ENCODE results near the gene GALNT18. TPM values are rescaled to one million over a fixed set of nuclear protein-coding genes. Genes with fewer than 3 reads are reported as not detected.

The GALNT18 gene
- total RNA-seq, 1 experiment from 2014 or later = 14.1 TPM

GRCh38 chr11:11454671-11455223 lies 167.1 kb downstream of the GALNT18 start:
- Mint-ChIP-seq H3K27me3 (ENCODE audit: insufficient read depth, unreplicated experiment) (no peaks in the 10 kb centered on the region), H3K27ac (ENCODE audit: low read depth, unreplicated experiment) (no peak overlapping the region), H3K36me3 (ENCODE audit: insufficient read depth, unreplicated experiment) (no peaks in the 10 kb centered on the region), H3K4me3 (ENCODE audit: unreplicated experiment) (no peak overlapping the region), H3K4me1 (ENCODE audit: insufficient read depth, unreplicated experiment) (peaks cover 12% of the 10 kb centered on the region), H3K9me3 (ENCODE audit: unreplicated experiment) (no peaks in the 10 kb centered on the region)
- intact Hi-C loops (cut with micrococcal nuclease) = no loop called here
- DNase-seq (ENCODE audit: unreplicated experiment) = no peak
- ChIA-PET CTCF (no interaction called here), POLR2A (no interaction called here)
- TF ChIP-seq CTCF (IDR thresholded peaks at IDR 0.05; ENCODE audit: unreplicated experiment) = no peak
- BruUV-seq (replicated peaks) = no TSS peak

- Mint-ChIP-seq H3K4me3 (ENCODE audit: unreplicated experiment) (no peak overlapping the region), H3K27me3 (ENCODE audit: insufficient read depth, unreplicated experiment) (no peaks in the 10 kb centered on the region), H3K9me3 (ENCODE audit: unreplicated experiment) (no peaks in the 10 kb centered on the region), H3K27ac (ENCODE audit: low read depth, unreplicated experiment) (no peak overlapping the region), H3K36me3 (ENCODE audit: insufficient read depth, unreplicated experiment) (no peaks in the 10 kb centered on the region), H3K4me1 (ENCODE audit: insufficient read depth, unreplicated experiment) (peaks cover 19% of the 10 kb centered on the region)
- ChIA-PET POLR2A (no interaction called here), CTCF (no interaction called here)
- BruUV-seq (replicated peaks) = no TSS peak
- peak; percentile 5 for DNase-seq (ENCODE audit: unreplicated experiment)
- no peak for TF ChIP-seq CTCF (IDR thresholded peaks at IDR 0.05; ENCODE audit: unreplicated experiment)
- intact Hi-C loops (cut with micrococcal nuclease) = no loop called here
These were observed 170.3 kb downstream of the GALNT18 start for GRCh38 chr11:11451501-11452005.

GRCh38 chr11:11450744-11451362 lies 171.0 kb downstream of the GALNT18 start:
- ChIA-PET CTCF (interaction anchor here (0.6 kb wide), 1 partner anchor 337 kb away, joined by 3 read pairs; no protein-coding TSS in a partner anchor), POLR2A (no interaction called here)
- Mint-ChIP-seq H3K4me3 (ENCODE audit: unreplicated experiment) (no peak overlapping the region), H3K9me3 (ENCODE audit: unreplicated experiment) (no peaks in the 10 kb centered on the region), H3K27ac (ENCODE audit: low read depth, unreplicated experiment) (no peak overlapping the region), H3K4me1 (ENCODE audit: insufficient read depth, unreplicated experiment) (peaks cover 19% of the 10 kb centered on the region), H3K36me3 (ENCODE audit: insufficient read depth, unreplicated experiment) (no peaks in the 10 kb centered on the region), H3K27me3 (ENCODE audit: insufficient read depth, unreplicated experiment) (no peaks in the 10 kb centered on the region)
- no peak for DNase-seq (ENCODE audit: unreplicated experiment)
- intact Hi-C loops (cut with micrococcal nuclease) = no loop called here
- no peak for TF ChIP-seq CTCF (IDR thresholded peaks at IDR 0.05; ENCODE audit: unreplicated experiment)
- no TSS peak for BruUV-seq (replicated peaks)

DNA sequence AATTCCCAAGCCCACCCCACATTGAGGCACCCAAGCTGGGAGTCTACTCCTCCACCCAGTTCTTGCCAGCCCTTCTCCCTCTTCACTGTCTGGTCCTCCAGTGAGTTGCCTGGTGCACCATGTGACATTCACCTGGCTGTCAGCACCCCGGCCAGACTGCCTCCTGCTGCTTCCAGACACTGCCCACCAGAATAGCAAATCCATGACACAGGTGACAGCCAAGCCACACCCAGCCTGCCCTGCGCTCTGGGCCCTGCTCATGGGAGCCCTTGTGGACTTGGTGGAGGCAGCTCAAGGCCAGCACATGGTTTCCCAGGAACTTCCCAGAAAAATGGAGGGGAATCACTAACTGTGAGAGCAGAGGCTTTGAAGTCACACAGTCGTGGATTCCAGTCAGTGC lies 172.5 kb downstream of the GALNT18 start:
- no TSS peak for BruUV-seq (replicated peaks)
- Mint-ChIP-seq H3K9me3 (ENCODE audit: unreplicated experiment) (no peaks in the 10 kb centered on the region), H3K4me1 (ENCODE audit: insufficient read depth, unreplicated experiment) (peaks cover 30% of the 10 kb centered on the region), H3K36me3 (ENCODE audit: insufficient read depth, unreplicated experiment) (no peaks in the 10 kb centered on the region), H3K27me3 (ENCODE audit: insufficient read depth, unreplicated experiment) (no peaks in the 10 kb centered on the region), H3K4me3 (ENCODE audit: unreplicated experiment) (no peak overlapping the region), H3K27ac (ENCODE audit: low read depth, unreplicated experiment) (no peak overlapping the region)
- intact Hi-C loops (cut with micrococcal nuclease) = no loop called here
- POLR2A ChIA-PET = no interaction called here
- no peak for TF ChIP-seq CTCF (IDR thresholded peaks at IDR 0.05; ENCODE audit: unreplicated experiment)
- no peak for DNase-seq (ENCODE audit: unreplicated experiment)
- CTCF ChIA-PET = no interaction called here

All from MCF 10A (cell line).